HG03135 (cell line): ENCODE data around the gene IVNS1ABP.

Source experiments
- ATAC-seq: cut with Tn5 transposase; IDR thresholded peaks from one replicate; pipeline ENCODE4 v1.9.1; 2021; ENCODE audit warnings: mild to moderate bottlenecking, moderate library complexity; ENCODE audit not compliant: unreplicated experiment

IVNS1ABP gene

GRCh38 chr1:185297982-185298381 is 19.1 kb downstream of the IVNS1ABP start:
- no peak for ATAC-seq

GRCh38 chr1:185295091-185295490 is 22.0 kb downstream of the IVNS1ABP start:
- no peak for ATAC-seq

DNA sequence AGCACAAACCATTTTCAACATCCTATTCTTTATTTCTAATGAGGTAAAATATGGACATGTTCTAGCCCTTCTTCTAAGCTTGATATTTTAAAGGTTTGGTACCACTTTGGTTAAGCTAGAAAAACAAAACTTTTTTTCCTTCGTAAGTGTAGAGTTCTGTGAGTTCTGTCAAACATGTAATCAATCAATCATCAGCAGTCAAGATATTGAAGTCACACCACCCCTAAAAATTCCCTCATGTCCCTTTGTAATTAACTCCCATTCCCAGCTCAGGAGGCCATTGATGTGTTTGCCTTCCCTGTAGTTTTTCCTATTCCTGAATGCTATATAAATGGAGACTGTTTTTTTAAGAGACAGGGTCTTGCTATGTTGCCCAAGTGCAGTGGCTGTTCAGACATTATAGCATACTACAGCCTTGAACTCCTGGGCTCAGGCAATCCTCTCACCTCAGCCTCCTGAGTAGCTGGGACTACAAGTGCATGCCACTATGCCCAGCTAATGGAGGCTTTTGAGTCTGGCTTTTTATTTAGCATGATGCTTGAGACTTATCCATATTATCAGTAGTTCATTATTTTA is 23.0 kb downstream of the IVNS1ABP start:
- ATAC-seq, result no peak

DNA sequence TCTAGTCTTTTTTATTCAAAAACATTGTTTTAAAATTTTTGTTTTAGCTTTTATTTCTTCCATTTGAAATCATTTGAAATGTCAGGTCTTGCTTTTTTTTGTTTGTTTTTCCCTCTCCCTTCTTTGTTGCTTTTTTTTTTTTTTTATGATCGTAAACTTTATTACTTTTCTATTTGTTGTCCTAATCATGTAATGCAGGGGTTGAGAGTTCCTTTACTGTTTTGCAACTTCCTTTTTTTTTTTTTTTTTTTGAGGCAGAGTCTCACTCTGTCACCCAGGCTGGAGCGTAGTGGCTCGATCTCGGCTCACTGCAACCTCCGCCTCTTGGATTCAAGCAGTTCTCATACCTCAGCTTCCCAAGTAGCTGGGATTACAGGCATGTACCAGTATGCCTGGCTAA is 24.8 kb downstream of the IVNS1ABP start:
- no peak for ATAC-seq

- ATAC-seq, result no peak
Observed at GRCh38 chr1:185291652-185292051, 25.4 kb downstream of the IVNS1ABP start.

- no peak for ATAC-seq
Observed at GRCh38 chr1:185291159-185291558, 25.9 kb downstream of the IVNS1ABP start.

DNA sequence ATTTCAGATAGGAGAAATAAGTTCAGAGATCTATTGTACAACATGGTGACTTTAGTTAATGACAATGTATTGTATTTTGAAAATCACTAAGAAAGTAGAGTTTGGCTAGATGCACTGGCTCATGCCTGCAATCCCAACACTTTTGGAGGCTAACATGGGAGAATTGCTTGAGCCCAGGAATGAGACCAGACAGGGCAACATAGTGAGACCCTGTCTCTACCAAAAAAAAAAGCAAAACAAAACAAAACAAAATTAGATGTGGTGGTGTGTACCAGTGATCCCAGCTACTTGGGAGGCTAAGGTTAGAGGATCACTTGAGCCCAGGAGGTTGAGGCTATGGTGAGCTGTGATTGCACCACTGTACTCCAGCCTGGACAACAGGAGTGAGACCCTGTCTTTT is 27.2 kb downstream of the IVNS1ABP start:
- ATAC-seq, result no peak

DNA sequence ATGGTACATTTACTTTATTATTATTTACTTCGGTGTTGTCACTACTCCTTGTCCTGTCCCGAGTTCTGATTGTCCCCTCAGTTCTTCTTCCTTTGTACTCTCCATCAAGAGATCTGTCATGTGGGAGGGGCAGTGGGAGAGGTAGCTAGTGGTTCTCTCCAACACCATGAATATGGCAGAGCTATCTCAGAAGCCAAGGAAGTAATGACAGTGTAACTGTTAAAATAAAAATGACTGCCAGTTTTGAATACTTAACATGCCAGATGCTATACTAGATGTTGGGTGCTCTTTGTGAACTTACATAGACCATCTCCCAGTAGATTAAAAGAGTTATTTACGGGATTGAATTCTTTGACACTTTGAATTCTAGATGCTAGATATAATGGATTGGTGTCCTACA is 28.6 kb downstream of the IVNS1ABP start:
- no peak for ATAC-seq

DNA sequence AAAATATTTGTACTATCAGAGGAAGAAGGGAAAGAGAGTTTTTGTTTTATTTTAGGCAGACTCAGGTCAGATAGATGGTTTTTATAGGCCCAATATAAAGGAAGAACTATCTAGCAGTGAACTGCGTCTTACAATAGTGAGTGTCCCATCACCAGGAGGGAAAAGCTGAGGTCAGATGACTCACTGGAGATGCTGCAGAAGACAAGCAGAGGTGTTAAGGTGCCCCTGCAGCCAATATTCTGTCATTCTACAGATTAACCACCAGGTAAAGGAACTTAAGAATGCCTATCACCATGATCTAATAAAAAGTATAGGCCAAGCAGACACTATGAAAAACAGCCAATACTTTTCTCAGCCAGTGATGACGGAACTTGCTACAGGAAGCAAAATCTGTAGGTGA is 29.6 kb downstream of the IVNS1ABP start:
- no peak for ATAC-seq

GRCh38 chr1:185284533-185285276 is 32.3 kb downstream of the IVNS1ABP start:
- no peak for ATAC-seq

DNA sequence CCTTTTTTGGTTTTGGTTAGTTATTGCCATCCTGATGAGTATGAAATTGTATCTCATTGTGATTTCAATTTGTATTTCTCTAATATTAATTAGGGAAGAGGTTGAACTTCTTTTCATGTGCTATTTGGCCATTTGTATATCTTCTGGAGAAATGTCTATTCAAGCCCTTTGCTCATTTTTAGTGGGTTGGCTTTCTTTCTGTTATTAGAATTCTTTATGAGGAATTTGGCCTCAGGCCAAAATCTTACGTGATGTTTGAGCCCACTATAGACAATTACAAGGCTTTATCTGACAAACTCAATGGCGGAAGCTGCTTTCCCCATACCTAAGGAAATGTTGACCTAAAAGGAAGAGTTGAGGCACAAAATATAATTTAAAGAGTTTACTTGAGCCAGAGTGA is 32.9 kb downstream of the IVNS1ABP start:
- ATAC-seq, result no peak

DNA sequence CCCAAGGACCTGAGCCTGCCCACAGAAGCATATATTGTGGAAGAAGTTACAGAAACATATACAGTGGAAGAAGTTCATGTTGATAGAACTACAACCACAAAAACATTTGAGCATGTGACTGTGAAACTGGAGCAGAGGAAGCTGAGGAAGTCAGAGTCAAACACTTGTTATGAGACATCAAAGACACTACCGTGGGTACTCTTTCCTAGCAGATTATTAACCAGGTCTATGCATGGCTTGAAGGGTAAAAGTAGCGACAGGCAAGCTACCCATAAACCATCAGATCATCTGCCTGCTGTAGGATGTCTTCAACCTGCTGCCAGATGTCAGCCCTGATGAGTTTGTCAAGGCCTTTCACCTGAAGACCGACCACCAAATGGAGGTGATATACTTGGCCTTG is 35.8 kb downstream of the IVNS1ABP start:
- peak; percentile 93 for ATAC-seq

GRCh38 chr1:185280589-185280988 is 36.5 kb downstream of the IVNS1ABP start:
- no peak for ATAC-seq

- no peak for ATAC-seq
Observed at GRCh38 chr1:185279571-185279970, 37.5 kb downstream of the IVNS1ABP start.

DNA sequence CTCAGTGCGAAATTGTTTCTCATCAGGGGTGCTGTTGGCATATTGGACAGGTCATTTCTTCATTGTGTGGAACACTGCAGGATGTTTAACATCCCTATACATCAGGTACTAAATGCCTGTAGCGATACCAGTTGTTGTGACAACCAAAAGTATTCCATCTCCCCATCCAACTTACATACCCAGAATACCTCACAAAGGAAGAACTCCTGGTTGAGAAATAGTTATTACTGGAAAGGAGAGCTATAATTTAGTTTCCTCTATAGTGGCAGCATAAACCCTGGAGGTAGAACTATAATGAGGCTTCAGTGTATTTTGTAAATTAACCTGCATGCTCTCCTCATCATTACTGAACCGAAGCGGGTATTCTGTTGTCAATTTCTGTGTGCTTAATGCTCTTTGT is 45.1 kb downstream of the IVNS1ABP start:
- ATAC-seq, result no peak

DNA sequence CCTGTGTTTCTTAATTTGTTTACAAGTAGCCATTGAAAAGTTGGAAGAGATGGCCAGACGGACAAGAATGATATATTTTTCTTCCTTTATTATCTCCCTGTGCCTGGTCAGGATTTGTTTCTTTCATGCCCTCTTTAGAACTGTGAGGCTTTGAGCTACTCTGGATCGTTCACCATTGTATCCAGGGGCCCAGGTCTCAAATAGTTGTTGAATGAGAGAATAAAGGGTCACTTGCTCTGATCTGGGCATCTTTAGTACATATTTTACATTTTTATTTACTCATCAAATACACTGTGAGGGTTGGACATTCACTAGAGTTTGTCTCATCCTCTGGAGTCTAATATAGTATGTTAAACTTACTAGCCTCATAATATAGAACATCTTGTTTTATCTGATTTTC is 48.7 kb downstream of the IVNS1ABP start:
- ATAC-seq, result no peak

GRCh38 chr1:185267701-185268100 is 49.3 kb downstream of the IVNS1ABP start:
- no peak for ATAC-seq

GRCh38 chr1:185267301-185267700 is 49.7 kb downstream of the IVNS1ABP start:
- no peak for ATAC-seq

- no peak for ATAC-seq
Observed at GRCh38 chr1:185265314-185265713, 51.7 kb downstream of the IVNS1ABP start.

GRCh38 chr1:185263780-185264179 is 53.3 kb downstream of the IVNS1ABP start:
- no peak for ATAC-seq

DNA sequence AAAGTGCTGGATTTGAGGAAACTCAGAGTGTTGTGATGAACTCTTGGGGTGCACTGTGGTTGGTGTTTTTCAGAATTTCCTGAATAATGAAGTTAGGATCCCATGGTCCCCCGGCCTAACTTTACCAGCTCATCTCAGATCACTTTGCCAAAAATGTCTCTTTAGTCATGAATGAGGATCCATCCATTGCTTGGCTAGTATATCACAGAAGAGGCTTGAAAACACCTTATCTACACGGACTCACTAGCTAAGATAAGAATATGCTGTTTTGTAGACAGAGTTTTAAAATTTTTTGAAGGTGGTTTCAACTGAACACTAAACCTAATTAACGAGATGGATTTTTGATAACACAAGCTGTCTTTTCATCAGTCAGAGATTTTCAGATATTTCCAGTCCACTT is 53.8 kb downstream of the IVNS1ABP start:
- no peak for ATAC-seq

DNA sequence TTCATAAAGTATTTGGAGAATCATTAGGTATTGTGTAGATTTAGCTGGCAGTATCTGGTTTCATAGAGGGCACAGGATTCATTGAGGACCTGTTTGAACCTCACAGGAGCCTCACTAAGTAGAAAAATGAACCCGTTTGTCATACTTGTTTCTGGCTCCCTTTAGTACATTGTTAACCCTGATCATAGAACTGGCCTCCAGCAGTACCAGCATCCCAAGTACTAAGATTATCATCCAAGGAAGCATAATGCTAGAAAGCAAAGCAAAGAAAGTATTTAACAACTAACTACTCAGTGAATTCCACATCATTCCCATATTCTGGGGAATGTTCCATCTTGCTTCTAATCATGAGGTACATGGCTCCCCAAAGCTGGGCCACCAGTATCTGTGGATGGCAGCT is 54.9 kb downstream of the IVNS1ABP start:
- ATAC-seq, result no peak

DNA sequence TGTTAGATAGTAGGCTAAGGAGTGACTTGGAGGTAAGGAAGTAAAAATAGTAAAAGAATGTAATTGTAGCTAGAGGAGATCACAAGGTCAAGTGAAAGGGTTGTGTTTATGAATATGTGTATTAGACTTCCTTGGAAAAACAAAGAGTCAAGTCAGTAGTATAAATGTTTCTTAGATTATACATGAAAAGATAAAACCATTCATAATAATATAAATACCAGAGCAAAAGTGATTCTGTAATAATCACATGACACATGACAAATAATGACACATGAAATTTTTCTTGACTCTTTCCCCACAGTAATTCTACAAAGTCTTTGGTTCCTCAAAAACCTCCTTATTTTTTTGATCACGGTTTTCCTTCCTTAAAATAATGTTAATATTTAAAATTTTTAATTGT is 56.4 kb downstream of the IVNS1ABP start:
- no peak for ATAC-seq
